Neuronal stem cell (in vitro differentiated cells): Measurements from ENCODE around the gene NPPC.
A peak's percentile ranks its signal among the peaks of the same experiment; 100 is the strongest.

Experiments
- DNase-seq: peaks from one replicate; pipeline ENCODE4 v3.0.0-alpha.2; 2013; ENCODE audit warnings: low spot score
- H2AFZ ChIP-seq: one replicate; pipeline ENCODE4 v1.6.1; 2013; ENCODE audit warnings: mild to moderate bottlenecking, low read length, inconsistent platforms
- H2AK5ac ChIP-seq: 2 replicates; pipeline ENCODE4 v1.6.1; 2013; ENCODE audit warnings: low read depth, mild to moderate bottlenecking, inconsistent platforms, low read length, moderate library complexity, mixed read lengths
- H2BK120ac ChIP-seq: 2 replicates; pipeline ENCODE4 v1.6.1; 2013; ENCODE audit warnings: low read depth, mild to moderate bottlenecking, inconsistent platforms, low read length, moderate library complexity, mixed read lengths
- H2BK12ac ChIP-seq: one replicate; pipeline ENCODE4 v1.6.1; 2013; ENCODE audit warnings: low read length, inconsistent platforms
- H2BK15ac ChIP-seq: 2 replicates; pipeline ENCODE4 v1.6.1; 2013; ENCODE audit warnings: mild to moderate bottlenecking, low read length, inconsistent platforms, mixed read lengths
- H2BK5ac ChIP-seq: one replicate; pipeline ENCODE4 v1.6.1; 2013; ENCODE audit warnings: inconsistent platforms, mild to moderate bottlenecking, low read length, moderate library complexity
- H3K14ac ChIP-seq: one replicate; pipeline ENCODE4 v1.6.1; 2013; ENCODE audit warnings: low read length, inconsistent platforms
- H3K18ac ChIP-seq: 2 replicates; pipeline ENCODE4 v1.6.1; 2013; ENCODE audit warnings: low read length, inconsistent platforms
- H3K23ac ChIP-seq: 2 replicates; pipeline ENCODE4 v1.6.1; 2013; ENCODE audit warnings: low read depth, mild to moderate bottlenecking, mixed read lengths, low read length, inconsistent platforms; ENCODE audit not compliant: poor library complexity
- H3K27ac ChIP-seq: replicated peaks from 3 replicates; pipeline ENCODE4 v1.5.1; 2013; ENCODE audit warnings: low read length, inconsistent platforms
- H3K27me3 ChIP-seq, 3 experiments: 2 replicates each; pipeline ENCODE4 v1.6.1; 2013; ENCODE audit warnings: low read length in 3 of 3, mild to moderate bottlenecking in 2 of 3, inconsistent platforms in 1 of 3, low read depth in 1 of 3, mixed read lengths in 1 of 3, moderate library complexity in 1 of 3; ENCODE audit not compliant: control insufficient read depth in 3 of 3, insufficient read depth in 3 of 3
- H3K36me3 ChIP-seq, 2 donors: replicated peaks in 1 of 2; 2 replicates each; pipeline ENCODE4 v1.6.1; 2013; ENCODE audit warnings: low read length in 2 of 2; ENCODE audit not compliant: control insufficient read depth in 2 of 2, insufficient read depth in 2 of 2
- H3K4ac ChIP-seq: 2 replicates; pipeline ENCODE4 v1.6.1; 2013; ENCODE audit warnings: inconsistent platforms, mild to moderate bottlenecking, low read length, moderate library complexity
- H3K4me1 ChIP-seq, 2 donors: 1 replicate in 1 of 2; 2 replicates in 1 of 2; pipeline ENCODE4 v1.6.1; 2013; ENCODE audit warnings: low read length in 2 of 2, low read depth in 1 of 2; ENCODE audit not compliant: control insufficient read depth in 2 of 2, insufficient read depth in 1 of 2
- H3K4me2 ChIP-seq: one replicate; pipeline ENCODE4 v1.6.1; 2013; ENCODE audit warnings: mild to moderate bottlenecking, low read length, inconsistent platforms; ENCODE audit not compliant: insufficient read depth, poor library complexity, severe bottlenecking
- H3K4me3 ChIP-seq, 2 donors: 2 replicates each; pipeline ENCODE4 v1.5.1; 2013; ENCODE audit warnings: low read length in 2 of 2, mild to moderate bottlenecking in 2 of 2, inconsistent platforms in 1 of 2, moderate library complexity in 1 of 2
- H3K79me1 ChIP-seq: one replicate; pipeline ENCODE4 v1.6.1; 2013; ENCODE audit warnings: low read depth, mild to moderate bottlenecking, inconsistent platforms, low read length, moderate library complexity
- H3K9ac ChIP-seq: one replicate; pipeline ENCODE4 v1.6.1; 2013; ENCODE audit warnings: mild to moderate bottlenecking, low read depth, low read length, inconsistent platforms; ENCODE audit not compliant: poor library complexity
- H3K9me3 ChIP-seq, 2 donors: replicated peaks in 1 of 2; 2 replicates each; pipeline versions ENCODE3 to v1.6.1; 2013; ENCODE audit warnings: low read length in 2 of 2, mild to moderate bottlenecking in 2 of 2, inconsistent platforms in 1 of 2, low read depth in 1 of 2, mixed read lengths in 1 of 2, moderate library complexity in 1 of 2; ENCODE audit not compliant: control insufficient read depth in 2 of 2, insufficient read depth in 1 of 2
- H4K8ac ChIP-seq: one replicate; pipeline ENCODE4 v1.6.1; 2013; ENCODE audit warnings: low read depth, mild to moderate bottlenecking, inconsistent platforms, low read length, moderate library complexity
- H4K91ac ChIP-seq: one replicate; pipeline ENCODE4 v1.6.1; 2013; ENCODE audit warnings: low read length, low read depth, mild to moderate bottlenecking, inconsistent platforms; ENCODE audit not compliant: poor library complexity
- WGBS, 2 donors: extraction: QIAGEN DNeasy Blood & Tissue Kit; methylation state at CpG; one replicate each; pipeline ENCODE4 v1.1.7; 2013; ENCODE audit warnings: missing lambda C conversion rate in 2 of 2, mixed read lengths in 1 of 2; ENCODE audit not compliant: insufficient read length in 2 of 2, insufficient replicate concordance in 1 of 2; ENCODE audit errors: extremely low coverage in 2 of 2; 5-methylcytosine and 5-hydroxymethylcytosine counted together

The NPPC gene

GRCh38 chr2:231929961-231930592, 3.9 kb upstream of the NPPC start:
- Histone ChIP-seq H3K9ac (no peak overlapping the region), H3K4me2 (no peak overlapping the region), H3K23ac (peak overlapping the region; percentile 39), H2BK12ac (no peak overlapping the region), H2AK5ac (no peak overlapping the region), H2BK120ac (no peak overlapping the region), H3K18ac (no peak overlapping the region), H4K91ac (no peak overlapping the region), H3K4me3 (no peak overlapping the region), H3K14ac (no peak overlapping the region), H3K4me1 (peaks cover 14 to 15% of the 10 kb centered on the region in 2 donors), H2BK5ac (no peak overlapping the region), H3K27me3 (peaks cover 13 to 63% (median 41%) of the 10 kb centered on the region in 3 experiments), H4K8ac (no peak overlapping the region), H2AFZ (peak overlapping the region; percentile 9), H3K79me1 (peaks cover 2% of the 10 kb centered on the region), H3K9me3 (no peaks in the 10 kb centered on the region), H3K4ac (no peak overlapping the region), H3K36me3 (no peaks in the 10 kb centered on the region), H3K27ac (no peak overlapping the region), H2BK15ac (peak overlapping the region; percentile 18)
- no CpG with 5 or more reads among the region's 11 CpGs for WGBS, 2 donors
- no peak for DNase-seq

GRCh38 chr2:231928901-231929725, 2.9 kb upstream of the NPPC start:
- no peak overlapping the region for H3K4ac ChIP-seq
- peak overlapping the region; percentile 46 for H3K18ac ChIP-seq
- WGBS, 2 donors: no CpG with 5 or more reads among the region's 11 CpGs
- no peak overlapping the region for H3K23ac ChIP-seq
- peak overlapping the region; percentile 18 for H2BK15ac ChIP-seq
- H2AK5ac ChIP-seq: no peak overlapping the region
- H3K4me1 ChIP-seq: peaks cover 15 to 19% of the 10 kb centered on the region in 2 donors
- H3K9me3 ChIP-seq: no peaks in the 10 kb centered on the region
- peak overlapping the region; percentile 15 for H3K9ac ChIP-seq
- H3K27me3 ChIP-seq: peaks cover 16 to 69% (median 51%) of the 10 kb centered on the region in 3 experiments
- peaks cover 2% of the 10 kb centered on the region for H3K79me1 ChIP-seq
- H2BK12ac ChIP-seq: no peak overlapping the region
- peak overlapping the region; percentile 48 for H4K8ac ChIP-seq
- no peak overlapping the region for H3K27ac ChIP-seq
- no peak overlapping the region for H4K91ac ChIP-seq
- H3K4me3 ChIP-seq: no peak overlapping the region
- H3K4me2 ChIP-seq: no peak overlapping the region
- DNase-seq: no peak
- no peak overlapping the region for H2BK120ac ChIP-seq
- no peak overlapping the region for H2BK5ac ChIP-seq
- no peaks in the 10 kb centered on the region for H3K36me3 ChIP-seq
- peak overlapping the region; percentile 12 for H2AFZ ChIP-seq
- no peak overlapping the region for H3K14ac ChIP-seq

GRCh38 chr2:231928481-231928880, 2.3 kb upstream of the NPPC start:
- no peak overlapping the region for H2BK5ac ChIP-seq
- no CpG with 5 or more reads among the region's 5 CpGs for WGBS, 2 donors
- no peak overlapping the region for H3K18ac ChIP-seq
- no peak overlapping the region for H3K9ac ChIP-seq
- no peak overlapping the region for H4K91ac ChIP-seq
- no peak overlapping the region for H3K4me3 ChIP-seq
- peaks cover 15 to 19% of the 10 kb centered on the region in 2 donors for H3K4me1 ChIP-seq
- H3K4ac ChIP-seq: no peak overlapping the region
- no peak for DNase-seq
- H2AK5ac ChIP-seq: no peak overlapping the region
- H3K4me2 ChIP-seq: no peak overlapping the region
- no peak overlapping the region for H2AFZ ChIP-seq
- H3K27me3 ChIP-seq: peaks cover 16 to 74% (median 52%) of the 10 kb centered on the region in 3 experiments
- H3K27ac ChIP-seq: no peak overlapping the region
- no peak overlapping the region for H2BK120ac ChIP-seq
- no peaks in the 10 kb centered on the region for H3K36me3 ChIP-seq
- no peaks in the 10 kb centered on the region for H3K9me3 ChIP-seq
- H4K8ac ChIP-seq: no peak overlapping the region
- no peak overlapping the region for H2BK12ac ChIP-seq
- no peak overlapping the region for H3K23ac ChIP-seq
- H2BK15ac ChIP-seq: no peak overlapping the region
- H3K14ac ChIP-seq: no peak overlapping the region
- peaks cover 2% of the 10 kb centered on the region for H3K79me1 ChIP-seq

- Histone ChIP-seq H3K18ac (peak overlapping the region; percentile 73), H3K23ac (peak overlapping the region; percentile 69), H2BK15ac (no peak overlapping the region), H2AK5ac (peak overlapping the region; percentile 76), H3K4me2 (no peak overlapping the region), H3K4me3 (peak overlapping the region in 1 of 2 donors; percentile 37), H3K79me1 (peaks cover 2% of the 10 kb centered on the region), H2AFZ (peak overlapping the region; percentile 98), H2BK5ac (no peak overlapping the region), H3K36me3 (no peaks in the 10 kb centered on the region), H3K4me1 (peaks cover 15 to 19% of the 10 kb centered on the region in 2 donors), H2BK120ac (no peak overlapping the region), H3K27ac (no peak overlapping the region), H3K14ac (peak overlapping the region; percentile 76), H3K9ac (no peak overlapping the region), H3K4ac (no peak overlapping the region), H4K91ac (no peak overlapping the region), H4K8ac (no peak overlapping the region), H3K9me3 (no peaks in the 10 kb centered on the region), H3K27me3 (peaks cover 16 to 71% (median 52%) of the 10 kb centered on the region in 3 experiments), H2BK12ac (no peak overlapping the region)
- DNase-seq: no peak
- no CpG with 5 or more reads among the region's 10 CpGs for WGBS, 2 donors
Measured at GRCh38 chr2:231927566-231927890, 1.3 kb upstream of the NPPC start.
